MM.1S (cell line): Measurements from ENCODE around the gene BBS12.

ENCODE experiments used
- DNase-seq: peaks from one replicate; pipeline ENCODE4 v3.0.0-alpha.2; 2015
- H2AFZ ChIP-seq: fragments of 300-600 bp; sonication (generic); 2 replicates; pipeline ENCODE4 v1.6.0; 2016; ENCODE audit warnings: antibody characterized with exemption, low read length
- H3F3A ChIP-seq: fragments of 300-600 bp; sonication (generic); 2 replicates; pipeline ENCODE4 v1.6.1; 2016; ENCODE audit warnings: mild to moderate bottlenecking, antibody characterized with exemption, low read length, moderate library complexity, mixed read lengths; ENCODE audit not compliant: insufficient read depth
- H3K27ac ChIP-seq: fragments of 300-600 bp; sonication (generic); 2 replicates; pipeline ENCODE4 v1.5.1; 2016; ENCODE audit warnings: mild to moderate bottlenecking, low read length
- H3K27me3 ChIP-seq: fragments of 300-600 bp; sonication (generic); replicated peaks from 2 replicates; pipeline ENCODE4 v1.6.0; 2016; ENCODE audit warnings: low read length; ENCODE audit not compliant: insufficient read depth
- H3K36me3 ChIP-seq: fragments of 300-600 bp; sonication (generic); replicated peaks from 2 replicates; pipeline ENCODE4 v1.6.1; 2016; ENCODE audit warnings: mild to moderate bottlenecking, low read length, mixed read lengths; ENCODE audit not compliant: insufficient read depth
- H3K4me1 ChIP-seq: fragments of 300-600 bp; sonication (generic); 2 replicates; pipeline ENCODE4 v1.6.1; 2016; ENCODE audit warnings: low read length, mixed read lengths
- H3K4me2 ChIP-seq: fragments of 300-600 bp; sonication (generic); 2 replicates; pipeline ENCODE4 v1.6.0; 2016; ENCODE audit warnings: low read depth, low read length
- H3K4me3 ChIP-seq: fragments of 300-600 bp; sonication (generic); 2 replicates; pipeline ENCODE4 v1.5.1; 2016; ENCODE audit warnings: low read length, mixed read lengths
- H3K79me2 ChIP-seq: fragments of 300-600 bp; sonication (generic); 2 replicates; pipeline ENCODE4 v1.6.1; 2016; ENCODE audit warnings: mixed run types, low read length, mixed read lengths
- H3K9ac ChIP-seq: fragments of 300-600 bp; sonication (generic); 2 replicates; pipeline ENCODE4 v1.6.1; 2016; ENCODE audit warnings: low read length, mixed read lengths
- H3K9me2 ChIP-seq: fragments of 300-600 bp; sonication (generic); replicated peaks from 2 replicates; pipeline ENCODE4 v1.6.1; 2016; ENCODE audit warnings: mild to moderate bottlenecking, low read length, mixed read lengths; ENCODE audit not compliant: insufficient read depth
- H3K9me3 ChIP-seq: fragments of 300-600 bp; sonication (generic); replicated peaks from 2 replicates; pipeline ENCODE4 v1.6.1; 2016; ENCODE audit warnings: mild to moderate bottlenecking, low read length, mixed read lengths; ENCODE audit not compliant: insufficient read depth
- H4K20me1 ChIP-seq: fragments of 300-600 bp; sonication (generic); 2 replicates; pipeline ENCODE4 v1.6.1; 2016; ENCODE audit warnings: mild to moderate bottlenecking, low read length, moderate library complexity, mixed read lengths; ENCODE audit not compliant: insufficient read depth
- EZH2 ChIP-seq: fragments of 300-600 bp; sonication (generic); optimal IDR thresholded peaks from 2 replicates; pipeline ENCODE3; 2017; ENCODE audit warnings: low read depth, mild to moderate bottlenecking, antibody characterized with exemption, low read length, mixed read lengths
- EZH2phosphoT487 ChIP-seq: fragments of 300-600 bp; sonication (generic); IDR thresholded peaks from 2 replicates; pipeline ENCODE4 v1.6.1; 2018; ENCODE audit warnings: antibody characterized with exemption, low read length
- TF ChIP-seq, protein P1 (sequence below): fragments of 300-600 bp; sonication (generic); IDR thresholded peaks from 2 replicates; pipeline ENCODE4 v1.5.1; 2016; ENCODE audit warnings: antibody characterized with exemption, low read length, mixed read lengths

Gene BBS12

DNA sequence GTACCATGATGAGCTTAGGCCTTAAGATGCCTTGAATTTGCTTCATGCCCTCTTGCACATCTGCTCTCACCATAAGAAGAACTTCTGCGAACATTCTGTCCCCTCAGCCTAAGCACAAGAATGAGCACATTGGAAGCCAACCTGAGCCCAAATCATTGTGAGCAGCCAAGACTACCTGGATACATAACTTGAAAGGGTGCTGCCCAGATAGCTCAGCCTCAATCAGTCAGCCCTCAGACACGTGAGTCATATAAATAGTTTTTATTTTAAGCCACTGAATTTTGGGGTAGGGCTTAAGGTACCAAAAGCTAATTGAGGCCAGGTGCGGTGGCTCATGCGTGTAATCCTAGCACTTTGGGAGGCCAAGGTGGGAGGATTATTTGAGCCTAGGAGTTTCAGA lies 27.5 kb upstream of the BBS12 start:
- H3K27me3 ChIP-seq = no peaks in the 10 kb centered on the region
- H3K9me3 ChIP-seq = no peaks in the 10 kb centered on the region
- H3K9ac ChIP-seq = no peak overlapping the region
- H3K36me3 ChIP-seq = no peaks in the 10 kb centered on the region
- no peaks in the 10 kb centered on the region for H4K20me1 ChIP-seq
- H3K4me3 ChIP-seq = no peak overlapping the region
- H3K27ac ChIP-seq = no peak overlapping the region
- H2AFZ ChIP-seq = no peak overlapping the region
- TF ChIP-seq, protein P1, sequence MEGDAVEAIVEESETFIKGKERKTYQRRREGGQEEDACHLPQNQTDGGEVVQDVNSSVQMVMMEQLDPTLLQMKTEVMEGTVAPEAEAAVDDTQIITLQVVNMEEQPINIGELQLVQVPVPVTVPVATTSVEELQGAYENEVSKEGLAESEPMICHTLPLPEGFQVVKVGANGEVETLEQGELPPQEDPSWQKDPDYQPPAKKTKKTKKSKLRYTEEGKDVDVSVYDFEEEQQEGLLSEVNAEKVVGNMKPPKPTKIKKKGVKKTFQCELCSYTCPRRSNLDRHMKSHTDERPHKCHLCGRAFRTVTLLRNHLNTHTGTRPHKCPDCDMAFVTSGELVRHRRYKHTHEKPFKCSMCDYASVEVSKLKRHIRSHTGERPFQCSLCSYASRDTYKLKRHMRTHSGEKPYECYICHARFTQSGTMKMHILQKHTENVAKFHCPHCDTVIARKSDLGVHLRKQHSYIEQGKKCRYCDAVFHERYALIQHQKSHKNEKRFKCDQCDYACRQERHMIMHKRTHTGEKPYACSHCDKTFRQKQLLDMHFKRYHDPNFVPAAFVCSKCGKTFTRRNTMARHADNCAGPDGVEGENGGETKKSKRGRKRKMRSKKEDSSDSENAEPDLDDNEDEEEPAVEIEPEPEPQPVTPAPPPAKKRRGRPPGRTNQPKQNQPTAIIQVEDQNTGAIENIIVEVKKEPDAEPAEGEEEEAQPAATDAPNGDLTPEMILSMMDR = no peak
- no peak for TF ChIP-seq EZH2phosphoT487
- TF ChIP-seq EZH2 = no peak
- H3K4me2 ChIP-seq = no peak overlapping the region
- DNase-seq = no peak
- no peaks in the 10 kb centered on the region for H3F3A ChIP-seq
- H3K79me2 ChIP-seq = no peaks in the 10 kb centered on the region
- no peaks in the 10 kb centered on the region for H3K9me2 ChIP-seq
- no peaks in the 10 kb centered on the region for H3K4me1 ChIP-seq

DNA sequence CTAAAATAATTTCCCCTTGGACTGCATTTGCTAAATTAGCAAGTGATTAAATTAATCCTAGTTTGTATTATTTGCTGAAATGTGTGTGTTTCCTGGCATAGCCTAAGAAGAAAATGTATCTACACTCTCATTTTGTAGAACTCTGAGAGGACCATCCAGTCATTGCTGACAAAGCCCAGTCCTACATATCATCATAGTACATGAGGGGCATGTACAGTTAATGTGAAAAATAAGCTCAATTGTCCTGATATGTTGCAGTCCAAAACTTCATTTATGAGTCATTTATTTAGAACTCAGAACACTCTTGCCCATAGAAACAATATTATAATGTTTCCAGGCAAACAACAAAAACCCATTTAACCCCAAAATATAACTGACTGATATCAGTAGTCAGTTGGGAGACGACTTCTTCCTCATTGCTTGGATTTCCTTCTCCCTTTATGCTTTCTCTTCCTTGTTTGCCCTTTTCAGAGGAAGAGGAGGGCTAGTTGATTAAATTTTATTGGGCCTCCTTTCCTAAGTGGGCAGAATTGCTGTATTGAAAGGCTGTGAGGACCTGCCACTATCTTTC lies 26.9 kb upstream of the BBS12 start:
- Histone ChIP-seq H3K79me2 (no peaks in the 10 kb centered on the region), H3K36me3 (no peaks in the 10 kb centered on the region), H3K9ac (no peak overlapping the region), H3K27me3 (no peaks in the 10 kb centered on the region), H3F3A (no peaks in the 10 kb centered on the region), H3K27ac (no peak overlapping the region), H2AFZ (no peak overlapping the region), H3K4me3 (no peak overlapping the region), H3K4me1 (no peaks in the 10 kb centered on the region), H3K9me3 (no peaks in the 10 kb centered on the region), H3K4me2 (no peak overlapping the region), H4K20me1 (no peaks in the 10 kb centered on the region), H3K9me2 (no peaks in the 10 kb centered on the region)
- no peak for DNase-seq
- TF ChIP-seq, protein P1 = no peak
- TF ChIP-seq EZH2 (no peak), EZH2phosphoT487 (no peak)

DNA sequence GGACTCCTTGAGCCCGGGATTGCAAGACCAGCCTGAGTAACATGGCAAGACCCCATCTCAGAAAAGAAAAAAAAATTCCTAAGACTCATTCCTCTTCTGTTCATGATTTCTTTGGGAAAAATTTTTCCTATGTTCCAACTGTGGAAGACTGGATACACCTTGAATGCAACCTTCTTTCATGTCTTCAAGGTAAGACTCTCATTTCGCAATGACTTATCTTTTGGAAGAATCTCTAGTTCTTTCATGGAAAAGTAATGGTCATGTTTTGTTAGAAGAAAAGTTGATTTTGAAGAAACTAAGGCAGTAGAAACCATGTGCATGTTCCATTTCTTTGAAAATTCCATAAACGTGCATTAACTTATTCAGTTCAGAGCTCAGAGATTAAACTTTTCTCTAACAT lies 26.0 kb upstream of the BBS12 start:
- H3K36me3 ChIP-seq = no peaks in the 10 kb centered on the region
- no peaks in the 10 kb centered on the region for H3K9me2 ChIP-seq
- no peak overlapping the region for H3K9ac ChIP-seq
- DNase-seq = no peak
- H3K4me1 ChIP-seq = no peaks in the 10 kb centered on the region
- H3K4me3 ChIP-seq = no peak overlapping the region
- H3K27me3 ChIP-seq = no peaks in the 10 kb centered on the region
- no peaks in the 10 kb centered on the region for H3F3A ChIP-seq
- H3K79me2 ChIP-seq = no peaks in the 10 kb centered on the region
- no peak overlapping the region for H2AFZ ChIP-seq
- no peak overlapping the region for H3K4me2 ChIP-seq
- H4K20me1 ChIP-seq = no peaks in the 10 kb centered on the region
- H3K27ac ChIP-seq = no peak overlapping the region
- TF ChIP-seq, protein P1 = no peak
- TF ChIP-seq EZH2 = no peak
- no peak for TF ChIP-seq EZH2phosphoT487
- H3K9me3 ChIP-seq = no peaks in the 10 kb centered on the region
